CD14-positive monocyte (primary cell): ENCODE measurements around the gene THSD4. TPM values are rescaled to one million over a fixed set of nuclear protein-coding genes. Genes with fewer than 3 reads are reported as not detected.

Experiments used
- DNase-seq, 3 donors: peaks; one replicate each; pipeline ENCODE4 v3.0.0-alpha.2; 2011 to 2022
- H2AFZ ChIP-seq: 2 replicates; pipeline ENCODE4 v1.6.0; 2012; ENCODE audit warnings: mild to moderate bottlenecking, low read depth, low read length, inconsistent platforms; ENCODE audit not compliant: insufficient read depth, poor library complexity, severe bottlenecking
- H3K27ac ChIP-seq, 2 donors: 1 replicate in 1 of 2; 2 replicates in 1 of 2; pipeline ENCODE4 v1.5.1; 2012 to 2013; ENCODE audit warnings: low read length in 2 of 2, control low read depth in 1 of 2, inconsistent platforms in 1 of 2, low read depth in 1 of 2, mild to moderate bottlenecking in 1 of 2
- H3K27me3 ChIP-seq, 2 donors: one replicate each; pipeline versions ENCODE4 v1.6.0 to v1.6.1; 2011 to 2013; ENCODE audit warnings: low read length in 2 of 2; ENCODE audit not compliant: control insufficient read depth in 2 of 2, insufficient read depth in 2 of 2
- H3K36me3 ChIP-seq, 2 donors: replicated peaks in 1 of 2; 1 replicate in 1 of 2; 2 replicates in 1 of 2; pipeline versions ENCODE4 v1.5.1 to v1.6.1; 2012 to 2013; ENCODE audit warnings: low read length in 2 of 2, control low read depth in 1 of 2, inconsistent platforms in 1 of 2, mild to moderate bottlenecking in 1 of 2; ENCODE audit not compliant: insufficient read depth in 2 of 2, control insufficient read depth in 1 of 2
- H3K4me1 ChIP-seq, 2 donors: 1 replicate in 1 of 2; 2 replicates in 1 of 2; pipeline versions ENCODE4 v1.5.1 to v1.6.1; 2012 to 2013; ENCODE audit warnings: low read length in 2 of 2, control low read depth in 1 of 2, inconsistent platforms in 1 of 2, mild to moderate bottlenecking in 1 of 2, moderate library complexity in 1 of 2; ENCODE audit not compliant: insufficient read depth in 2 of 2, control insufficient read depth in 1 of 2
- H3K4me2 ChIP-seq: replicated peaks from 2 replicates; pipeline ENCODE3; 2012; ENCODE audit warnings: low read length, moderate library complexity, mild to moderate bottlenecking; ENCODE audit not compliant: poor library complexity, severe bottlenecking; ENCODE audit errors: extremely low read depth
- H3K4me3 ChIP-seq, 3 experiments: fragments of 200-600 bp in 1 of 3; sonication (generic) in 1 of 3; replicated peaks in 1 of 3; 1 replicate in 2 of 3; 2 replicates in 1 of 3; pipeline ENCODE4 v1.5.1; 2011 to 2013; ENCODE audit warnings: low read length in 3 of 3, mild to moderate bottlenecking in 3 of 3, control low read depth in 2 of 3, low read depth in 2 of 3, inconsistent platforms in 1 of 3, moderate library complexity in 1 of 3
- H3K79me2 ChIP-seq: 2 replicates; pipeline ENCODE4 v1.6.0; 2012; ENCODE audit warnings: mild to moderate bottlenecking, control low read depth, inconsistent platforms, low read length, moderate library complexity; ENCODE audit not compliant: insufficient read depth
- H3K9ac ChIP-seq: 2 replicates; pipeline ENCODE4 v1.6.0; 2017; ENCODE audit warnings: low read length, mild to moderate bottlenecking; ENCODE audit not compliant: insufficient read depth, poor library complexity, severe bottlenecking
- H3K9me3 ChIP-seq, 2 donors: replicated peaks in 1 of 2; 1 replicate in 1 of 2; 2 replicates in 1 of 2; pipeline versions ENCODE4 v1.5.1 to v1.6.1; 2012 to 2013; ENCODE audit warnings: low read length in 2 of 2, control low read depth in 1 of 2; ENCODE audit not compliant: control insufficient read depth in 1 of 2, insufficient read depth in 1 of 2
- H4K20me1 ChIP-seq: 2 replicates; pipeline ENCODE4 v1.6.0; 2012; ENCODE audit warnings: mild to moderate bottlenecking, low read length, control low read depth, moderate library complexity; ENCODE audit not compliant: insufficient read depth
- H3K27ac Mint-ChIP-seq, 7 donors: one replicate each; pipeline ENCODE4 v1.8.0; 2020; ENCODE audit warnings: mild to moderate bottlenecking in 7 of 7, mixed read lengths in 7 of 7, moderate library complexity in 6 of 7, inconsistent platforms in 2 of 7
- H3K27me3 Mint-ChIP-seq, 3 donors: one replicate each; pipeline ENCODE4 v1.8.0; 2021 to 2022; ENCODE audit warnings: low read depth in 3 of 3, mild to moderate bottlenecking in 3 of 3, mixed read lengths in 3 of 3, moderate library complexity in 3 of 3, inconsistent platforms in 1 of 3
- H3K36me3 Mint-ChIP-seq, 2 donors: one replicate each; pipeline ENCODE4 v1.8.0; 2020; ENCODE audit warnings: mixed read lengths in 2 of 2, inconsistent platforms in 1 of 2, mild to moderate bottlenecking in 1 of 2
- H3K4me1 Mint-ChIP-seq: one replicate; pipeline ENCODE4 v1.8.0; 2020; ENCODE audit warnings: mild to moderate bottlenecking, mixed read lengths
- H3K4me3 Mint-ChIP-seq, 2 donors: one replicate each; pipeline ENCODE4 v1.8.0; 2020; ENCODE audit warnings: mild to moderate bottlenecking in 2 of 2, mixed read lengths in 2 of 2, moderate library complexity in 1 of 2
- H3K9me3 Mint-ChIP-seq, 7 donors: one replicate each; pipeline ENCODE4 v1.8.0; 2020 to 2022; ENCODE audit warnings: mixed read lengths in 7 of 7, mild to moderate bottlenecking in 6 of 7, moderate library complexity in 6 of 7, inconsistent platforms in 2 of 7
- CTCF ChIP-seq: fragments of 200-600 bp; IDR thresholded peaks from one replicate; pipeline ENCODE4 v1.8.0; 2022; ENCODE audit warnings: antibody characterized with exemption, mild to moderate bottlenecking
- whole genome bisulfite sequencing: methylation state at CpG from one replicate; pipeline ENCODE4 v1.1.5; 2013; ENCODE audit warnings: missing lambda C conversion rate; ENCODE audit not compliant: insufficient coverage; 5-methylcytosine and 5-hydroxymethylcytosine counted together
- intact Hi-C, 2 donors: fragments of 100-400 bp; cut with micrococcal nuclease; formaldehyde crosslinking; loops; one replicate each; pipeline versions ENCODE4 v1.15.0 to v1.15.1; 2023
- polyA plus RNA-seq, 3 donors: library from polyadenylated mRNA; depleted of rRNA in 1 of 3; unstranded in 2 of 3; stranded (reverse) in 1 of 3; fragments of 300-500 nt in 2 of 3; fragments of >200 nt in 1 of 3; fragmentation: Illumina TruSeq in 2 of 3; gene quantifications; 1 replicate in 2 of 3; 2 replicates in 1 of 3; pipeline ENCODE4 v1.2.3, GENCODE V29; 2012 to 2021

The THSD4 gene
- polyA plus RNA-seq, 3 donors: not detected

GRCh38 chr15:71271327-71271726 lies 156.1 kb downstream of the THSD4 start:
- TF ChIP-seq CTCF: no peak
- H3K4me3 Mint-ChIP-seq: no peak overlapping the region
- Histone ChIP-seq H3K79me2 (no peaks in the 10 kb centered on the region), H4K20me1 (no peaks in the 10 kb centered on the region), H3K27ac (no peak overlapping the region), H3K4me3 (no peak overlapping the region), H3K27me3 (no peaks in the 10 kb centered on the region), H3K9ac (no peak overlapping the region), H3K4me2 (no peak overlapping the region), H2AFZ (no peak overlapping the region), H3K9me3 (no peaks in the 10 kb centered on the region), H3K36me3 (no peaks in the 10 kb centered on the region), H3K4me1 (no peaks in the 10 kb centered on the region)
- intact Hi-C loops: no loop called here
- peaks cover 1 to 9% (median 4%) of the 10 kb centered on the region in 3 donors for H3K27me3 Mint-ChIP-seq
- peak overlapping the region in 1 of 7 donors; percentile 25 for H3K27ac Mint-ChIP-seq
- no peaks in the 10 kb centered on the region for H3K36me3 Mint-ChIP-seq
- H3K9me3 Mint-ChIP-seq: peaks cover 3 to 19% (median 5%) of the 10 kb centered on the region in 7 donors
- H3K4me1 Mint-ChIP-seq: no peaks in the 10 kb centered on the region
- DNase-seq: no peak

- no peaks in the 10 kb centered on the region for H3K9me3 ChIP-seq
- H3K79me2 ChIP-seq: no peaks in the 10 kb centered on the region
- no peaks in the 10 kb centered on the region for H3K27me3 ChIP-seq
- peaks cover 3 to 15% (median 4%) of the 10 kb centered on the region in 7 donors for H3K9me3 Mint-ChIP-seq
- no peak overlapping the region for H3K9ac ChIP-seq
- no peak overlapping the region for H3K4me3 Mint-ChIP-seq
- no peak for DNase-seq
- peaks cover 1 to 13% (median 1%) of the 10 kb centered on the region in 3 donors for H3K27me3 Mint-ChIP-seq
- intact Hi-C loops: no loop called here
- H3K4me3 ChIP-seq: no peak overlapping the region
- no peak overlapping the region for H2AFZ ChIP-seq
- no peak overlapping the region for H3K4me2 ChIP-seq
- H3K27ac Mint-ChIP-seq: no peak overlapping the region
- TF ChIP-seq CTCF: no peak
- H4K20me1 ChIP-seq: no peaks in the 10 kb centered on the region
- 90% methylated on average over 5 of the region's 6 CpGs for whole genome bisulfite sequencing
- no peak overlapping the region for H3K27ac ChIP-seq
- no peaks in the 10 kb centered on the region for H3K4me1 ChIP-seq
- no peaks in the 10 kb centered on the region for H3K36me3 ChIP-seq
- no peaks in the 10 kb centered on the region for H3K4me1 Mint-ChIP-seq
- H3K36me3 Mint-ChIP-seq: no peaks in the 10 kb centered on the region
These were observed 157.7 kb downstream of the THSD4 start for GRCh38 chr15:71272932-71273331.
